Measurements from ENCODE around the gene OR4A5. TPM values are rescaled to one million over a fixed set of nuclear protein-coding genes. Genes with fewer than 3 reads are reported as not detected.

The OR4A5 gene, protein sequence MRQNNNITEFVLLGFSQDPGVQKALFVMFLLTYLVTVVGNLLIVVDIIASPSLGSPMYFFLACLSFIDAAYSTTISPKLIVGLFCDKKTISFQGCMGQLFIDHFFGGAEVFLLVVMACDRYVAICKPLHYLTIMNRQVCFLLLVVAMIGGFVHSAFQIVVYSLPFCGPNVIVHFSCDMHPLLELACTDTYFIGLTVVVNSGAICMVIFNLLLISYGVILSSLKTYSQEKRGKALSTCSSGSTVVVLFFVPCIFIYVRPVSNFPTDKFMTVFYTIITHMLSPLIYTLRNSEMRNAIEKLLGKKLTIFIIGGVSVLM
- total RNA-seq, result not detected in 2 replicates

DNA sequence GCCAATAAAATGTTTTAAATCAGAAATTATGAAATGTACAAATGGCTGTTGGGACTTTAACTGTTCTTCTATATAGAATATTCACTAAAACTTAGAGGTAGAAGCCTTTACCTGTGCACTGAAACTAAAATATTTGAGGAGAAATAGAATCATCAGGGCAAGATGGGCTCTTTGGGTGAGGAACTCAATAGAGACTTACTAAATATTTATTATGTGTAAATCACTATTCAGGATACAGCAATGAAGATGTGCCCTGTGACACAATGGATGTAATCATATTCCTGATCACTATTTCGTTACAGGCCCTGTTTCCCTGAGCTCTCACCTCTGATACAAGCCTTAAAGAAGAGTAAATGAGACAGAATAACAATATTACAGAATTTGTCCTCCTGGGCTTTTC, at the start of gene OR4A5:
Gene OR4A5, plus strand, starts transcription at position 301 of the 400 bp plus-strand sequence. Its CDS starts 53 bp downstream, at position 354.

Other genes with a start within 250 kb of the OR4A5 start
- gene OR4C46, start 102.8 kb upstream of the OR4A5 start, total RNA-seq, result not detected in 2 replicates